IPS-NIHi7 (cell line): ENCODE results near the gene GLYAT.
"Not testable (repeated sequence)": the region's sequence is repeated elsewhere in the genome, so short reads cannot be mapped to it uniquely, and the experiment has no call there.

ENCODE experiments used
- DNase-seq: peaks from one replicate; pipeline ENCODE4 v3.0.0; 2012; ENCODE audit warnings: mixed read lengths; ENCODE audit errors: extremely low spot score

GLYAT gene

GRCh38 chr11:58677536-58677935, 54.2 kb downstream of the GLYAT start:
- not testable (repeated sequence) for DNase-seq

DNA sequence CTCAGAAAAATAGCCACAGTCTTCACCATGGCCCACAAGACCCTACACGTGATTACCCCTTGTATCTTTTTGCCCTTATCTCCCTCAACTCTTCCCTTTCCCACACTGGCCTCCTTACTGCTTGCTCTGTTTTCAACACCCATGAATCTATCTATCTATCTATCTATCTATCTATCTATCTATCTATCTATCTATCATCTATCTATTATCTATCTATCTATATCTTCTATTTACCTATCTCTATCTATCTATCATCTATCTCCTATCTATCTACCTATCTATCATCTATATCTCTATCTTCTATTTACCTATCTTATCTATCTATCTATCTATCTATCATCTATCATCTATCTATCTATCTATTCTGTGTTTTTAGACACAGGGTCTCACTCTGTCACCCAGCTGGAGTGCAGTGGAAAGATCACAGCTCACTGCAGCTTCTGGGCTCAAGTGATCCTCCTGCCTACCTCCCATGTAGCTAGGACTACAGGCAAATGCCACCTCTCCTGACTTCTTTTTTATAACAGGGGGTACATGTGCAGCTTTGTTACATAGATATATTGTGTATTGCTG, 55.1 kb downstream of the GLYAT start:
- DNase-seq, result no peak

DNA sequence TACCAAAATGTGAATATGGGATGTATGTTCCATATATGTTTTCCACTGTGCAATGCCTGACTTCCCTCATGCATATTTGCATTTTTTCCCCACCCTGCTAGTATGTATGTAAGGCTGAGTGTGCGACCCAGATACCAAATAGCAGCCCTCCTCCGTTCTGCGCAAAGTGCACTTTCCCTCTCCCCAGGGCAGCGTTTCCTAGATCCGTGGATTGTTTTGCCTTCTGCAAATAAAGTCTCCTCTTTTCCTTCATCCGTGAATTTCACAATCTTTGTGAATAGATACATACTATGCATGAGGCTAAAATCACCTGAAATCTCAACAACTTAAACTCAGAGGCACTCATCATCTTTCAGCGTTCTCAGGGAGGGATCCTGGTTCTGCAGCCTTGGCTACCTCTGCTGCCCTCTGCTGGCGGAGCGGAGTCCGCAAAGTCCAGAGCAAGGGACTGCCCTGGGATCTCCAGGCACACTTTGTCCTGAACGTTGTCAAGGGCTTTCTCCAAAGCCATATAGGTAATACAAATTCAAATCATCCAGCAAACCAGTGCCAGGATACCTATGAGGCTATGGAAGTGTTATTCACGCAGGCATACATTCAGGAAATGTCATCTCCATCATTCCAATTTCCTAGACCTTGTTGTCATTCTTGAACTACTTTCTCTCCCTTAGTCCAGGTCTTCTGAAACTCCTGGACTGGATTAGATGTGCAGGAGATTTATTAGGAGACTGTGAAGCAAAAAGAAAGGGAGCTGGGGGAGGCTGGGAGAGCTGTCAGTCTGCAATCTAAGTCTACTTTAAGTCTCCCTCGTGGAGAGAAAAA, 56.2 kb downstream of the GLYAT start:
- DNase-seq, result peak; percentile 93

DNA sequence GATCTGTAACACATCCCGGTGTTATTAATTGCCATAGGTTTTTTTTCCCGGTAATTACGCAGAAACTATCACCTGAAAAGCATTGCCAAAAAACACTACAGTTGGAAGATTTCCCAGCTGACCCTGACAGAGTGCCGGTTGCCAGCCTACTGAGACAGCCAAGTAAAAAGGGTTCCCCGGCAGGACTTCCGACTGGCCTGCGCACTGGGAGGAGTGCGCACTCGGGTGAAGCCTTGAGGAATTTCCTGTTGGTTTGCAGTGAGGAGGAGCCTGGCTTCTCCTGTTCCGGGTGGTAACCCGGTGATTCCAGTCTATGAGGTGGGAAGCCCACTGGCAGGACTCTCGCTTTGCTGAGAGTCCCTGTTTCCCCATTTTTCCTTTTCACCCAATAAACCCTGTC, 57.1 kb downstream of the GLYAT start:
- no peak for DNase-seq

DNA sequence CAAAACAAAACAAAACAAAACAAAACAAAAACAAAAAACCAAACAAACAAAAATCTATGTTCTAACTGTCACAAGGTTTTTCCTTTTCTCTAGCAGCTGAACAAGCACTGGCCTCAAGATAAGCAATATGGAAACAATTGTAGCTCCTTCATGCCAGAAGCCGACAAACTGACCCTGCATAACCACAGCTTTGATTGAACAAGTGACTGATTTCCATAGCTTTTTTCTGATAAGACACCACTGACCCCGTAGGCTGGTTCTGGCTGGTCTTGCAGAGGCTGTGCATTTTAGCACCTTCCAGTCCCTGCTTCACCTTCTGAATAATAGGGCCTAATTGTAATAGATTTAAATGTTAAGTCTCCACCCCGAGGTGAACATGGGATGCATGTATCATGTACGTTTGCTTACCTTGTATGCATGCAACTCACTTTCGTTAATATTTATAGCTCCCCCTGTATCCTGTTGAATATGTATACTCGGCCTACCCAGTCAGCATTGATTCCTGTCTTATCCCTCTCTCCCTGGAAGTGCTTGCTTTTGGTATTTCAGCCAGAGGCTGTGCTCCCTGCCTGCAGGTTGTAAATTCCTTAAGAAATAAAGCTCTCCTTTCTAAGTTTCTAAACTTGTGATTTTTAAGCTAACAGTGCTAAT, 59.6 kb downstream of the GLYAT start:
- DNase-seq, result no peak

DNA sequence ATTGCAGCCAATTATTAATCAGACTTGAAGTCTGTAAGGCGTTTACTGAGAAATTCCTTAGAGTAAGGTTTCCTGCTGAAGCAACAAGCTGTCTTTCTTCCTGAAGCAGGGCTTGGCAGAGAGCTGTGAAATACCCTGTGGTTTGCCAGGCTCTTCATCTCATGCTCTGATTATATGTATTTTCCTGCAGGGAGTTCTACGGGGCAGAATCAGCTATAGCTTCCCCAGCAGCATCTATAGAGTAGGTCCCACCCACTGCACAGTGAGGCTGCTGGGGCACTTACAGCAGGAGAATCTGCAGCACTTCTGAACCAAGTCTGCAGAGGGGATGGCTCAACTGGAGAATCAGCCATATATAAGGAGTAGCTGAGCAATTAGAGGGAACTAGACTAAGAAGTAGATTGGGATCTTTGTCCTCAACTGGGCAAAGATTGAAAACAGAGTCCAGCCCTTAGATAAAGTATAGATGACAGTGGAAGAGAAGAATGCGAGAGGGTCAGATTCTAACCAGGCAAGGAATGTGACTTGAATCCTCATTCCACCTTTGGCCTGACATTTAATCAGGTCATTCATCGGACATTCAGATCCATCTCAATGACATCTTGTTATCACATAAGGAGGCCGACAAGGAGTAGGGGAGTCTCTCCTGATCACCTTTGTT, 71.7 kb downstream of the GLYAT start:
- no peak for DNase-seq

DNA sequence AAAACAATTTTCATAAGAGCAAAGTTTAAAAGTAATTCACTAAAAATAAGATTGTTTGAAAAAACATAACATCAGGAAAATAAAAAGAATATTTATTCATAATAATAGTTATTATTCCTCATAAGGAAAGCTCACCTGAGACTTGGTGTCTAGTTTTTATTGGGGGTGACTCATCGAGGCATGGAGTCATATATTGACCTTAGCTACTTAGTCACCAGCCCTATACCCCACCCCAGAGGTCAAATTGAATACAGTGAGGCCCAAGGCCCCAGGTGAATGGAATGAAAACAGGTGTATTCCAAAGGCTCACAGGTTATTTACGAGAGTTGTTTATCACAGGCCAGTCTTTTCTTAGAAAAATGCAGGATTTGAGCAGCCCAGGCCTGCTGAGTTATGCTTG, 72.3 kb downstream of the GLYAT start:
- no peak for DNase-seq
